AG08395 (cell line): ENCODE results near the gene LKAAEAR1.
"Not testable (repeated sequence)": the region's sequence is repeated elsewhere in the genome, so short reads cannot be mapped to it uniquely, and the experiment has no call there.

Experiments used
- DNase-seq: peaks from one replicate; pipeline ENCODE4 v3.0.0; 2012; ENCODE audit warnings: mixed read lengths, low spot score

Gene LKAAEAR1

GRCh38 chr20:64098471-64099013 is 14.3 kb upstream of the LKAAEAR1 start:
- DNase-seq, result no peak

GRCh38 chr20:64096535-64096934 is 12.3 kb upstream of the LKAAEAR1 start:
- no peak for DNase-seq

GRCh38 chr20:64095927-64096326 is 11.7 kb upstream of the LKAAEAR1 start:
- no peak for DNase-seq

- DNase-seq, result no peak
Observed at GRCh38 chr20:64095455-64095854, 11.3 kb upstream of the LKAAEAR1 start.

- no peak for DNase-seq
Observed at GRCh38 chr20:64093013-64093503, 8.9 kb upstream of the LKAAEAR1 start.

- DNase-seq, result no peak
Observed at GRCh38 chr20:64092258-64093012, 8.2 kb upstream of the LKAAEAR1 start.

- DNase-seq, result no peak
Observed at GRCh38 chr20:64091770-64092169, 7.6 kb upstream of the LKAAEAR1 start.

- DNase-seq, result no peak
Observed at GRCh38 chr20:64091340-64091739, 7.1 kb upstream of the LKAAEAR1 start.

GRCh38 chr20:64090165-64090564 is 6.0 kb upstream of the LKAAEAR1 start:
- no peak for DNase-seq

GRCh38 chr20:64088586-64088985 is 4.4 kb upstream of the LKAAEAR1 start:
- DNase-seq, result not testable (repeated sequence)

- not testable (repeated sequence) for DNase-seq
Observed at GRCh38 chr20:64087226-64087825, 3.1 kb upstream of the LKAAEAR1 start.

GRCh38 chr20:64086801-64087200 is 2.6 kb upstream of the LKAAEAR1 start:
- no peak for DNase-seq

GRCh38 chr20:64084685-64085152 is 521 bp upstream of the LKAAEAR1 start:
- DNase-seq, result no peak

GRCh38 chr20:64083378-64083803 is 807 bp downstream of the LKAAEAR1 start:
- DNase-seq, result peak; percentile 77

GRCh38 chr20:64082820-64083377 is 1.3 kb downstream of the LKAAEAR1 start:
- DNase-seq, result no peak

GRCh38 chr20:64082126-64082731 is 2.0 kb downstream of the LKAAEAR1 start:
- no peak for DNase-seq

- DNase-seq, result no peak
Observed at GRCh38 chr20:64081624-64081964, 2.6 kb downstream of the LKAAEAR1 start.

- DNase-seq, result no peak
Observed at GRCh38 chr20:64080813-64081623, 3.2 kb downstream of the LKAAEAR1 start.

- no peak for DNase-seq
Observed at GRCh38 chr20:64080013-64080812, 4.0 kb downstream of the LKAAEAR1 start, which contains the start of gene OPRL1. OPRL1 (plus strand) TSS chr20:64080082; CDS start chr20:64092721, 12,639 bp downstream.

GRCh38 chr20:64079273-64080012 is 4.8 kb downstream of the LKAAEAR1 start, which contains the start of gene RGS19:
RGS19 (minus strand) TSS chr20:64079518; CDS start chr20:64076886, 2,632 bp downstream.
- DNase-seq, result peak; percentile 83
